ENCODE data around the gene RAI1. TPM values are rescaled to one million over a fixed set of nuclear protein-coding genes. Genes with fewer than 3 reads are reported as not detected.

RAI1 gene
- total RNA-seq, 2 donors from 2014 or later: 7.0 to 16.0 TPM

DNA sequence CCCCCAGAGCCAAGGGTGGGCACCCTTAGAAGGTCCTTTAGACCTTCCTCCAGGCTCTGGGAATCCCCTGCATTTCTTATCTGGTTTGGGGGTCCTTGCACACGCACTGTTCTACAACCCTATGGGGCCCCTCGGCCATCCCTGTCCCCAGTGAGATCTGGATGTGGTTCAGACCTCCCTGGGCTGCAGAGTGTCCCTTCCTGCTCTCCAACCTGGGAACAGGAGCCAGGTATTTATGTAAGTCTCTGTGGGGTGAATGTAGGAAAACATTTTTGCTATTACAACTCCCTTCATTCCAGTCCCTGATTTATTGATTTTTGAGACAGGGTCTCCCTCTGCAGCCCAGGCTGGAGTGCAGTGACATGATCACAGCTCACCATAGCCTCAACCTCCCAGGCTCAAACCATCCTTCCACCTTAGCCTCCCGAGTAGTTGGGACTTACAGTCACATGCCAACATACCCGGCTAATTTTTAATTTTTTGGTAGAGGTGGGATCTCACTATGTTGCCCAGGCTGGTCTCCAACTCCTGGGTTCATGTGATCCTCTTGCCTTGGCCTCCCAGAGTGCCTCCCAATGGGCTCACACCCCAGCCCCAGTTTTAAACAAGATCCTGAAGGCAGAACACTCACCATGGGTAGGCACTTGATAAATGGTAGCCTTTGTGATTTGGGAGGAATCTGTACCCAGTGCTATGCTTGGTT lies 61.6 kb downstream of the RAI1 start:
- H3K27me3 Mint-ChIP-seq: no peaks in the 10 kb centered on the region
- no peak for ATAC-seq (replicated peaks)
- H3K36me3 Mint-ChIP-seq (ENCODE audit: low read depth): no peaks in the 10 kb centered on the region

DNA sequence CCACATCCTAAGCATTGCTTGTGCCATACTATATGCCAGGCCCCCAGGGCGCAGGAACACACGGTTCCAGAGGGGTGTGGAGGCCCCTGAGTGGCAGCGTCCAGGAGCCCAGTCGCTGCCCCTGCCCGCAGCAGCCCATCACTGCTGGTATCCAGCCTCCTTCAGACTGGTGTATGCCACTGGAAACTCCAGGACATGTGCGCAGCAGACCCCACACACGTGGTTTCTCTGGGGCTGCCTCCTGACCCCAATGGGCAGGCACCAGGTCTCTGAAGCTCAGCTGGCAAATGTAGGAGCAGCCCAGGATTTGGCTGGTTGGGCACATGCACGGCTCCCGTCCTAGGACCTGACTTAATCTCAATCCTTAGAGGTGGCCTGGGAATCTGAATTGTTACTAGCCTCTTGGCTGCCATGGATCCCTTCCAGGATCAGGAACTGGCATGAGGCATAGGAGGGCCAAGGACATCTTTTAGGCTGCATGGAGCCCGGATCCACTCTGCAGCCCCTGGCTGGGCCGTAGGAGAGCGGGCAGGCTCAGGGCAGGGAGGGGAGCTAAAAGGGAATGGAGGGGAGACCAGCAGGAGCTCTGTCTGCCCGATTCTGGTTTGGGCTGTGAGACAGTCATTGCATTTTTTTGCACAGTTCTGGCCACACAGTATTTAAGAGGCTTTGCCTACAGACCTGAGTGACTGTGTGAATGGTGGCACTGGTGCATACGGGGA lies 62.3 kb downstream of the RAI1 start:
- no peaks in the 10 kb centered on the region for H3K9me3 Mint-ChIP-seq
- no peaks in the 10 kb centered on the region for H3K36me3 Mint-ChIP-seq (ENCODE audit: low read depth)
- peaks cover 4% of the 10 kb centered on the region for H3K4me1 Mint-ChIP-seq
- H3K27me3 Mint-ChIP-seq: no peaks in the 10 kb centered on the region
- no peak overlapping the region for H3K27ac Mint-ChIP-seq
- no peak for ATAC-seq (replicated peaks)
- H3K4me3 Mint-ChIP-seq: no peak overlapping the region

More for the DNA sequence above, 61.6 kb downstream of the RAI1 start:
- Mint-ChIP-seq H3K4me3 (no peak overlapping the region), H3K27ac (no peak overlapping the region), H3K9me3 (no peaks in the 10 kb centered on the region), H3K4me1 (peaks cover 4% of the 10 kb centered on the region)

DNA sequence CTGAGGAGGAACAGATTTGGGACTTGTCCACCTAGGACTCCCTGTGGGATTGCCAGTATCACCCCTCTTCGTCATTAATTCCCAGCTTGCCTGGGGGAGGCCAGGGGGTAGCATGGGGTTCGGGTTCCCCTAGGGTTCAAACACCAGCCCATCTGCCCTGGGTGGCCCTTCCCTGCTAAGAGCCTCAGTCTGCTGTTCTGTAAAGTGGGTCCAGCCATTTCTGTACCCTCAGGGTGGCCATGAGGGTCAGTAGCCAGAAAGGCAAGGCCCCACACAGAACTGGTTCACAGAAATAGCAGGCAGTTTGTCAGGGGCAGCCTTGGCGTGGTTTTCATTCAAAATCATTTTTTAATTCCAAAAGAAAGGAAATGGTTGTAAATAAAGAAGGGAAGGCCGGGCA lies 62.9 kb downstream of the RAI1 start:
- no peaks in the 10 kb centered on the region for H3K36me3 Mint-ChIP-seq (ENCODE audit: low read depth)
- no peaks in the 10 kb centered on the region for H3K27me3 Mint-ChIP-seq
- no peak for ATAC-seq (replicated peaks)
- H3K4me1 Mint-ChIP-seq: peaks cover 2% of the 10 kb centered on the region
- H3K4me3 Mint-ChIP-seq: no peak overlapping the region
- no peak overlapping the region for H3K27ac Mint-ChIP-seq
- H3K9me3 Mint-ChIP-seq: no peaks in the 10 kb centered on the region

DNA sequence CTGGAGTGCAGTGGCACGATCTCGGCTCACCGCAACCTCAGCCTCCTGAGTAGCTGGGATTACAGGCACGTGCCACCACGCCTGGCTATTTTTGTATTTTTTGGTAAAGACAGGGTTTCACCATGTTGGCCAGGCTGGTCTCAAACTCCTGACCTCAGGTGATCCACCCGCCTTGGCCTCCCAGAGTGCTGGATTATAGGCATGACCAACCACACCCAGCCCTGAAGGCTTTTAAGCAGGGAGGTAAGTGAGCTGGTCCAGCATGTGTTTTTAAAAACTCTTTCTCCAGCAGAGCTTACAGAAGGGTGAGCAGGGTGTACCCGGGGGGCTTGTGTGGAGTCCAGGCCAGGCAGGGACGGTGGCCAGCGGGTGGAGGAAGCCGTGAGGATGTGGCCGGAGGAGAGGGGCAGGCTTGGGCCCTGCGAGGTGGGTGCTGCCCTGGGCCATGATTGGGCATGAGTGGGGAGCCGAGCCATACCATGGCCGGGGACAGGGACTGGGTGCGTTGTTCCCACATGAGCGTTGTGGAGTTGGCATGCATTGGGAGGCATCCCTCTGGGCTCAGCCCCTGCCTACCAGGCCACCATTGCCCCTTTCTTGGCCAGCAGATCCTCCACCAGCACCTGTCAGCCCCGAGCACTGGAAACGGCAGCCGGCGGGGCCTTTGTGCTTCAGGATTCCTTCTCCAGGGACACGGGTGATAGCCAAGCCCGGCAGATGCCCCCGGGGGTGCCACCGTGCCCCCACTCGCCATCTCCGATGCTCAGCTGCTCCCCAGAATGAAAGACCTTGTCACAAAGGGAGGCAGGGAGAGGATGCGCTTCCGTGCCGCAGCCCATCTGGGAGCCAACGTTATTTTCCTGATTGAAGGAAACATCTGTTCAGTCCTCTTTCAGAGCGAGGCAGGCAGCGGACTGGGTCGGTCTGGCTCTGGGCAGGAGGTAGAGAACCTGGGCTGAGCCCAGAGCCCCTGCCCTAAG lies 64.5 kb downstream of the RAI1 start:
- no peak overlapping the region for H3K4me3 Mint-ChIP-seq
- no peaks in the 10 kb centered on the region for H3K27me3 Mint-ChIP-seq
- no peak for ATAC-seq (replicated peaks)
- H3K27ac Mint-ChIP-seq: peak overlapping the region; percentile 60
- H3K9me3 Mint-ChIP-seq: no peaks in the 10 kb centered on the region
- H3K4me1 Mint-ChIP-seq: peaks cover 10% of the 10 kb centered on the region
- H3K36me3 Mint-ChIP-seq (ENCODE audit: low read depth): no peaks in the 10 kb centered on the region

DNA sequence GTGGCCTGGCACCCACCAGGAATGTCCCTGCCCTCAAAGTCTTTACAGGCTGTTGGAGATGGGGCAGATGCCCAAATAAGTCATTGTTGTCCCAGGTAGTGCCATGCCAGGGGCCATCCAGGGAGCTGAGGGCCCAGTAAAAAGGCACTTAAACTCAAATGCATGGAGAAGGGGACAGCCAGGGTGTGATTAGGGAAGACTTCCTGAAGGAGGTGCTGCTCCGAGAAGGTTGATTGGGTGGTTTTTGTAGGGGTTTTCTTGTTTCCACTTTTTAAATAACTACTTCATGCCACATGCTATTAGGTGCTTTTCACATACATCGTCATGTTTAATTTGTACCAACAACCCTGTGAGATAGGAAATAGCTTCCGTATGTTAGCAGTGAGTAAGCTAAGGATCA lies 66.9 kb downstream of the RAI1 start:
- H3K4me3 Mint-ChIP-seq: no peak overlapping the region
- no peaks in the 10 kb centered on the region for H3K27me3 Mint-ChIP-seq
- peaks cover 22% of the 10 kb centered on the region for H3K4me1 Mint-ChIP-seq
- no peaks in the 10 kb centered on the region for H3K36me3 Mint-ChIP-seq (ENCODE audit: low read depth)
- no peaks in the 10 kb centered on the region for H3K9me3 Mint-ChIP-seq
- no peak for ATAC-seq (replicated peaks)
- no peak overlapping the region for H3K27ac Mint-ChIP-seq

DNA sequence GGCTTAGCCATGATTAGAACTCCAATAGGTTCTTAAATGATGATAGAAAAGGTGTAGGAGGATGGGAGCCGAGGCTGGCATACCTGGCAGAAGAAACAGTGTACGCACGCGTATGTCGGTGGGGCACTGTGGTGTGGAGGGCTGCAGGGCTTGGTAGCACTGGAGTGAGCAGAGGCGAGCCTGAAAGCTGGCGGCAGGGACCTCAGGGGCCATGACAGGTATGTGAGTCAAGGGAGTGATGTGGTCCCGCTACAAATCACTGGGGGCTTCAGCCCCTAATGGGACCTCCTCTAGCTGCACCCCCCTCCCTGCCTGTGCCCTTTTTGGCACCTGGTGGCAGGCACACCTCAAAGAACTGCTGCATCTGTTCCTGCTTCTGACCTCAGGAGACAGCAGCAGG lies 67.3 kb downstream of the RAI1 start:
- ATAC-seq (replicated peaks): no peak
- Mint-ChIP-seq H3K4me3 (no peak overlapping the region), H3K36me3 (ENCODE audit: low read depth) (no peaks in the 10 kb centered on the region), H3K9me3 (no peaks in the 10 kb centered on the region), H3K27me3 (no peaks in the 10 kb centered on the region), H3K4me1 (peaks cover 22% of the 10 kb centered on the region), H3K27ac (no peak overlapping the region)

DNA sequence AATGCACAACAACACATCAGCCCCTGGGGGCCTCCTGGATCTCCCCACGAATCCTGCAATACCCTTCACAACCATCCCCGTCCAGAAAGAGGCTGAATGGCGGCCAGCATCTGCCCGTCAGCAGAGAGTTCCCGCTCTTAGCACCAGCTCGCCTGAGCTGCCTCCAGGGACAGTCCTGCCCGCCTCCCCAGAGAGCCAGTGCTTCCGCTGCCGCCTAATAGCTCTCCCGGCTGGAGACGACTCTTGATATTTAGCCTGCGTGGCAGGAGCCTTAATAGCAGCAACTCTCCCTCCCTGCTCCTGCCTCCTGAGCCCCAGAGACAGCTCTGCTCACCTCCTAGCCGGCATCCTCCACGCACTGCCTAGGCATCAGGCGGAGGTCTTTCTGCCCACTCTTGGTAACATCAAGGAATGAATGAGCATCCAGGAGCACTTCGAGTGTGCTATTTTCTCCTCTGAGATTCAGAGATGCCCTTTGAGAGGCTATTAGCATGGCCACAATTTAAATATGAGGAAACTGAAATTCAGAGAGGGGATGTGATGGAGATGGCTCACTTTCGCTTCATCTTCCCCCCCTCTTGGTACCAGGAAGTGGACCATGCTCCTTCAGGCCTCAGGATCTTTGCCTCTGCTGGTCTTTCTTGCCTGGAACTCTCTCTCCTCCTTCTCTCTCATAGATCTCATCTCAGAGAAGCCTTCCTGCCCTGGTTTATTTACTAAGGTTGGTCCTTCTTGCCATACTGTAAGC lies 67.9 kb downstream of the RAI1 start:
- Mint-ChIP-seq H3K27me3 (no peaks in the 10 kb centered on the region), H3K9me3 (no peaks in the 10 kb centered on the region), H3K36me3 (ENCODE audit: low read depth) (no peaks in the 10 kb centered on the region), H3K4me3 (peak overlapping the region; percentile 61), H3K4me1 (peaks cover 22% of the 10 kb centered on the region), H3K27ac (peak overlapping the region; percentile 96)
- no peak for ATAC-seq (replicated peaks)

DNA sequence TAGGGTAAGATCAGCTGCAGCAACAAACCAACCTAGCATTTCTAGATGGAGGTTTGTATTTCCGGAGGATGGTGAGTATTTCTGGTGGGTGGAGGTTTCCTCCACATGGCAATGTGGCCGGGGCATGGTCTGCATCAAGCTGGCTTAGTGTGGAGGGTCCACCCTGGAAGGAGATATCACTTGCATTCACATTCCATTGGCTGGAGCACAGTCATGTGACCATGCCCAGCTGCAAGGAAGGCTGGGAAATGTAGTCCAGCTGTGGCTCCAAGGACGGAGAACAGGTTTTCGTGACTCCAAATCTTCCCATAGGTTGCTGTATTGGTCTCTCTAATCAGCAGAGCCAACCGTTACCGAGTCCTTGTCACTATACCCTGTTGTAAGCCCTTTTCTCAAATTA lies 68.7 kb downstream of the RAI1 start:
- no peaks in the 10 kb centered on the region for H3K9me3 Mint-ChIP-seq
- H3K27ac Mint-ChIP-seq: peak overlapping the region; percentile 96
- peak overlapping the region; percentile 61 for H3K4me3 Mint-ChIP-seq
- H3K4me1 Mint-ChIP-seq: peaks cover 22% of the 10 kb centered on the region
- peak; percentile 18 for ATAC-seq (replicated peaks)
- H3K36me3 Mint-ChIP-seq (ENCODE audit: low read depth): no peaks in the 10 kb centered on the region
- H3K27me3 Mint-ChIP-seq: no peaks in the 10 kb centered on the region

DNA sequence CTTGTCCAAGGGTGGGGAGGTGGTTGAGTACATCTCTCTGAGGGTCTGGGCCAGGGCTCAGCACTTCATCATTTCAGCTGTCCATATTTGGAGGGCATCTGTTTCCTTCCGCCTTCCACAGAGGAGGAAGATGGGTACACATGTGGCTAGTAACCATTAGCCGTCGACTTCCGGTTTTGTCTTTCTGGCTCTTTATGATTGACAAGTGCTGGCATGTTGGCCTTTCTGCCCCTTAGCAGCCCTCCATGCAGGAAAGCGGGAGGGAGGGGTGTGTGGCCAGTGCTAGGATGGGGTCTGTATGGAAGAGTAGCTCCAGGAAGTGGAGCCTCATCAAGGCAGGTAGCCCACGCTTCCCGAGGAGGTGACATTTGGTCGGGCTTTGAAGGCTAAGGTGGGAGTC lies 69.6 kb downstream of the RAI1 start:
- Mint-ChIP-seq H3K9me3 (no peaks in the 10 kb centered on the region), H3K4me1 (peaks cover 22% of the 10 kb centered on the region), H3K27ac (peak overlapping the region; percentile 96), H3K36me3 (ENCODE audit: low read depth) (no peaks in the 10 kb centered on the region), H3K4me3 (peak overlapping the region; percentile 96), H3K27me3 (no peaks in the 10 kb centered on the region)
- ATAC-seq (replicated peaks): no peak

DNA sequence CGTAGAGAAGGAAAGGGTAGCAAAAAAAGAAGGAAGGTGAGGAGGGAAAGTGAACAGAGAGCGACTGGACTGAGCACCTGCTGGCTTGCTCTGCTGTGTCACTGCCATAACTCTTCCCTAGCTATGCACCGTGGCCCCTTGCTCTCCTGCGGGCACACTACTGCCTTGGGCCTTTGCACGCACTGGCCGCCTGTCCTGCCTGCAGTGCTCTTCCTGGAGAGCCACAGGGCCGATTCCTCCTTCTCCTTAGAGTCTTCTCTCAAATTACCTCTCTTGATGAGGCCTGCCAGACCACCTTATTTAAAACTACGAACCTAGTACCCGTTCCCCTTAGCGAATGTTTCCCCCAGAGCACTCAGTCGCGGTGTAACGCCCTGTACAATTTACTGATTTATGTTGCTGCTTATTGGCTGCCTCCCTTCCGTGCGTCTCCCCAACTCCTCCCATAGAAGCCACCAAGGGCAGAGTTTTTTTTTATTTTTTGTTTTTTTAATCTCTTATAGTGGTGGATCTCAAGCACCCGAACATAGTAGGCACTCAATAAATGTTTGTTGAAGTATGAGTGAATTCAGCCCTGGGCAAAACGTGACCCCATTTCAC lies 70.3 kb downstream of the RAI1 start:
- H3K27ac Mint-ChIP-seq: peak overlapping the region; percentile 96
- no peaks in the 10 kb centered on the region for H3K9me3 Mint-ChIP-seq
- H3K4me1 Mint-ChIP-seq: peaks cover 22% of the 10 kb centered on the region
- peak; percentile 1 for ATAC-seq (replicated peaks)
- no peaks in the 10 kb centered on the region for H3K36me3 Mint-ChIP-seq (ENCODE audit: low read depth)
- no peaks in the 10 kb centered on the region for H3K27me3 Mint-ChIP-seq
- peak overlapping the region; percentile 96 for H3K4me3 Mint-ChIP-seq

DNA sequence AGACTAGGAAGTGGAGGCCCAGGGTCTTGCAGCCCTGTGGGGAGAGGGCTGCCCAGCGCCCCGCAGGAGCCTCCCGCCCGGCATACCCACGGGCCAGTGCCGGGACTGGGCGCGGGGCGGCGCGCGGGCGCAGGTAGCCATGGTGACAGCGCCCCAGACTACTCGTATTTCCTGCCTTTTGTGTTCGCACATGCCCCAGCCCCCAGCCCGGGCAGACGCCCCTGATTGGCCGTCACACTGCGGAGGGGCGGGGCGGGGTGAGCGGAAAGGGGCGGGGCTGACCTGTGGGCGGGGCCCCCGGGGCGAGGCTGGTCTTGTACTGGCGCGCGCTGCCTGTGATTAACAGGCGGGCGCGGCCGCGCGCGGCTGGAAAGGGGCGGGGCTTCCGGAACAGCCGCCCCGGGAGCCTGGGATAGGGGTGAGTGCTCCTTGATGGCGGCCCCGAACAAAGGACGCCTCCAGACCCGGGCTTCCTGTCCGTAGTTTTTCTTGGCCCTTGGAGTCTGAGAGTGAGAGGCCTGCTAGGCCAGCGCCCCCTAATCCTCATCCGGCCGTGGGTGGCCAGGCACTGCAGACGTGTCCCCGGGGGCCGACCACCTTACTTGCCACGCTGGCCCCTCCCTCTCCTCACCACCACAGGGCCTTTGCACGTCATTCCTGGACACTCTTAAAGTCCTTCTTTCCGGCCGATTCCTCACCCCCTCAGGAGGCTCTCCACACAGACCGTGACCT lies 71.0 kb downstream of the RAI1 start:
- H3K4me3 Mint-ChIP-seq: peak overlapping the region; percentile 96

DNA sequence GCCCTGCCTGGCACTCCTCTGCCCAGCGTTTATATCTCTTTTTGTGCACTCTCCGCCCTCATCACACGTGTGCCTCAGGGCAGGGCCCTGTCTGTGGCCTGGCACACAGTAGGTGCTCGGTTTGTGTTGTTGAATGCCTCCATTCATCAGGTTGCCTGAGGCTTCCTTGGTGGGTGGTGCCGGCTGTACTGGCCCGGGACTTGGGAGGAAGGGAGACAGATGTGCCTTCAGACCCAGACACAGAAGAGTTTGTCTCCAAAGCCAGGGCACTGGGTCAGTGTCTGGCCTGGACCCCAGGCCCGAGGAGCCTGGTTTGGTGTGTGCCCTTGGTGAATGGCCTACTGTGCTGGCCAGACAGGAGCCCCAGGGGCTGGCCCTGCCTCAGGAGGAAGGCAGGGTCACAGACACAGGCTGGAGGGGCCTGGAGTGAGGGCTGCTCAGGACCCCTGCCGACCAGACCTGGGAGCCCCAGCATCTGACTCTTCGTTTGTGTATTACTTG lies 71.6 kb downstream of the RAI1 start:
- Mint-ChIP-seq H3K36me3 (ENCODE audit: low read depth) (no peaks in the 10 kb centered on the region), H3K4me3 (peak overlapping the region; percentile 96), H3K9me3 (no peaks in the 10 kb centered on the region), H3K27me3 (no peaks in the 10 kb centered on the region), H3K4me1 (peaks cover 22% of the 10 kb centered on the region), H3K27ac (peak overlapping the region; percentile 95)
- no peak for ATAC-seq (replicated peaks)

More for the DNA sequence above, 71.0 kb downstream of the RAI1 start:
- peak; percentile 95 for ATAC-seq (replicated peaks)
- Mint-ChIP-seq H3K27ac (peak overlapping the region; percentile 96), H3K4me1 (peaks cover 22% of the 10 kb centered on the region), H3K36me3 (ENCODE audit: low read depth) (no peaks in the 10 kb centered on the region), H3K27me3 (no peaks in the 10 kb centered on the region), H3K9me3 (no peaks in the 10 kb centered on the region)

All from activated T-helper 17 cell treated with anti-CD3 and anti-CD28 coated beads, Interleukin-2, amount 50 U/mL, for 72 hours (primary cell).